ENCODE results near the gene GUCY1B1.
A peak's percentile ranks its signal among the peaks of the same experiment; 100 is the strongest.

GUCY1B1 gene

GRCh38 chr4:155758481-155759371, at the start of gene GUCY1B1:
Gene GUCY1B1, plus strand, starts transcription at chr4:155759021. Its CDS starts 120 bp downstream, at chr4:155759141.
- DNase-seq: peak; percentile 18 to 68

GRCh38 chr4:155709918-155710317, 48.9 kb upstream of the GUCY1B1 start:
- DNase-seq: no peak

- DNase-seq: no peak
These were observed 47.3 kb upstream of the GUCY1B1 start for GRCh38 chr4:155711556-155711955.

- no peak for DNase-seq
These were observed 46.0 kb upstream of the GUCY1B1 start for GRCh38 chr4:155712846-155713245.

- no peak for DNase-seq
These were observed 44.9 kb upstream of the GUCY1B1 start for GRCh38 chr4:155713911-155714310.

- no peak for DNase-seq
These were observed 36.5 kb upstream of the GUCY1B1 start for GRCh38 chr4:155722336-155722735.

- no peak for DNase-seq
These were observed 35.9 kb upstream of the GUCY1B1 start for GRCh38 chr4:155722816-155723499.

- DNase-seq: no peak
These were observed 34.1 kb upstream of the GUCY1B1 start for GRCh38 chr4:155724731-155725130.

GRCh38 chr4:155734065-155734464, 24.8 kb upstream of the GUCY1B1 start:
- DNase-seq: peak in 1 of 2 experiments; percentile 59

GRCh38 chr4:155734951-155735350, 23.9 kb upstream of the GUCY1B1 start:
- DNase-seq: no peak

- no peak for DNase-seq
These were observed 23.3 kb upstream of the GUCY1B1 start for GRCh38 chr4:155735496-155735895.

- no peak for DNase-seq
These were observed 20.3 kb upstream of the GUCY1B1 start for GRCh38 chr4:155738548-155738947.

- DNase-seq: peak in 1 of 2 experiments; percentile 52
These were observed 17.3 kb upstream of the GUCY1B1 start for GRCh38 chr4:155741546-155741945.

GRCh38 chr4:155742310-155743015, 16.4 kb upstream of the GUCY1B1 start:
- no peak for DNase-seq

GRCh38 chr4:155745984-155746383, 12.8 kb upstream of the GUCY1B1 start:
- DNase-seq: no peak

- DNase-seq: no peak
These were observed 10.8 kb upstream of the GUCY1B1 start for GRCh38 chr4:155748039-155748438.

GRCh38 chr4:155749041-155749440, 9.8 kb upstream of the GUCY1B1 start:
- DNase-seq: no peak

GRCh38 chr4:155751569-155751968, 7.3 kb upstream of the GUCY1B1 start:
- DNase-seq: no peak

- DNase-seq: no peak
These were observed 1.0 kb upstream of the GUCY1B1 start for GRCh38 chr4:155757745-155758265.

GRCh38 chr4:155759372-155760252, 791 bp downstream of the GUCY1B1 start:
- DNase-seq: peak in 1 of 2 experiments; percentile 17

- no peak for DNase-seq
These were observed 2.2 kb downstream of the GUCY1B1 start for GRCh38 chr4:155761047-155761446.

GRCh38 chr4:155761916-155762315, 3.1 kb downstream of the GUCY1B1 start:
- no peak for DNase-seq

All from NCI-H524 (cell line).